Raji (cell line): Measurements from ENCODE around the gene XPNPEP2.

Experiments used
- POLR2A ChIP-seq: IDR thresholded peaks from 2 replicates; pipeline ENCODE4 v1.6.1; 2011; ENCODE audit warnings: low read depth, low read length, control low read depth; ENCODE audit not compliant: insufficient read depth

Gene XPNPEP2

GRCh38 chrX:129738466-129739308 is at the start of gene XPNPEP2:
TSS of gene XPNPEP2 (plus strand) at chrX:129738979. CDS start at chrX:129739214, 235 bp downstream.
- TF ChIP-seq POLR2A, result no peak

- no peak for TF ChIP-seq POLR2A
These were observed 49.0 kb upstream of the XPNPEP2 start for GRCh38 chrX:129689796-129690195.

GRCh38 chrX:129690435-129690834 is 48.3 kb upstream of the XPNPEP2 start:
- TF ChIP-seq POLR2A, result no peak

- TF ChIP-seq POLR2A, result no peak
These were observed 45.4 kb upstream of the XPNPEP2 start for GRCh38 chrX:129693354-129693753.

GRCh38 chrX:129694805-129695204 is 44.0 kb upstream of the XPNPEP2 start:
- no peak for TF ChIP-seq POLR2A

GRCh38 chrX:129695535-129695934 is 43.2 kb upstream of the XPNPEP2 start:
- no peak for TF ChIP-seq POLR2A

- TF ChIP-seq POLR2A, result no peak
These were observed 42.8 kb upstream of the XPNPEP2 start for GRCh38 chrX:129695937-129696336.

- TF ChIP-seq POLR2A, result no peak
These were observed 42.2 kb upstream of the XPNPEP2 start for GRCh38 chrX:129696463-129697155.

- TF ChIP-seq POLR2A, result no peak
These were observed 41.5 kb upstream of the XPNPEP2 start for GRCh38 chrX:129697204-129697829.

GRCh38 chrX:129698150-129698549 is 40.6 kb upstream of the XPNPEP2 start:
- TF ChIP-seq POLR2A, result no peak

- TF ChIP-seq POLR2A, result no peak
These were observed 38.2 kb upstream of the XPNPEP2 start for GRCh38 chrX:129700536-129700935.

GRCh38 chrX:129701624-129702069 is 37.1 kb upstream of the XPNPEP2 start:
- TF ChIP-seq POLR2A, result no peak

GRCh38 chrX:129704491-129704890 is 34.3 kb upstream of the XPNPEP2 start:
- TF ChIP-seq POLR2A, result no peak

GRCh38 chrX:129705377-129705925 is 33.3 kb upstream of the XPNPEP2 start:
- no peak for TF ChIP-seq POLR2A

- no peak for TF ChIP-seq POLR2A
These were observed 32.8 kb upstream of the XPNPEP2 start for GRCh38 chrX:129705988-129706387.
